ENCODE measurements around the gene PPARG.

PPARG gene

DNA sequence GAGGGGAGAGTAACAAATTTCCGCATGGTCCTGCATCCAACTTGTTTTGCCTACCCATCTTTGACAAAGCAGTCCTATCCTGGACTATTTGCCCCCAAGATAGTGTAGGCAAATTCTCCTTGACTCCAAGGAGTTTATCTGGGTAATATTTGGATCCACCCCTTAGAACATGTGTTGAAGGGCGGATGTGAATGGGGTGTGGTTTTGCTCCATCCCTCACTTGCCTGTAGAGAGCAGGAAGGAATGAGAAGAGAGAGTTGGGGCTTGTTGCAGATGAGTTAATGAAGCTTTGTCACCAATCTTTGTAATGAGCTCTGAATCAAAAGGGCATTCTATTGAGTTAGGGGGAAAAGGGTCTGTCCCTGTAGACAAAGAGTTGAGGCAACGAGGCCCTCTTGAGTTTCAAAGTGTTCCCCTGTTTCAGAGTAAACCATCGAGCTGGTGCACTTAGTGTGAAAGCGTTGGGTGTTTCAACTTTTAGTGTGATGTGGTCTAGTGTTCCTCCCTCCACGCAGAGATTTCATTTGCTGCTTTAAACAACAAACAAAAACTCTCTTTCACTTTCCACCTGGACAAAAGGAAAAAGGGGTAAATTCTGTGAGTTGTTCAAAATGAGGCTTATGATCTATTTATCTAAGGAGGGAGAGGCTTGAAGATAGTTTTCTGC is 42.2 kb upstream of the PPARG start:
- Histone ChIP-seq H3K4me3 (replicated peaks; ENCODE audit: insufficient read depth, low read length) (no peak overlapping the region), H3K27me3 (ENCODE audit: insufficient read depth, poor library complexity, severe bottlenecking) (no peaks in the 10 kb centered on the region), H3K27ac (replicated peaks) (no peak overlapping the region)
- TF ChIP-seq, protein P1, sequence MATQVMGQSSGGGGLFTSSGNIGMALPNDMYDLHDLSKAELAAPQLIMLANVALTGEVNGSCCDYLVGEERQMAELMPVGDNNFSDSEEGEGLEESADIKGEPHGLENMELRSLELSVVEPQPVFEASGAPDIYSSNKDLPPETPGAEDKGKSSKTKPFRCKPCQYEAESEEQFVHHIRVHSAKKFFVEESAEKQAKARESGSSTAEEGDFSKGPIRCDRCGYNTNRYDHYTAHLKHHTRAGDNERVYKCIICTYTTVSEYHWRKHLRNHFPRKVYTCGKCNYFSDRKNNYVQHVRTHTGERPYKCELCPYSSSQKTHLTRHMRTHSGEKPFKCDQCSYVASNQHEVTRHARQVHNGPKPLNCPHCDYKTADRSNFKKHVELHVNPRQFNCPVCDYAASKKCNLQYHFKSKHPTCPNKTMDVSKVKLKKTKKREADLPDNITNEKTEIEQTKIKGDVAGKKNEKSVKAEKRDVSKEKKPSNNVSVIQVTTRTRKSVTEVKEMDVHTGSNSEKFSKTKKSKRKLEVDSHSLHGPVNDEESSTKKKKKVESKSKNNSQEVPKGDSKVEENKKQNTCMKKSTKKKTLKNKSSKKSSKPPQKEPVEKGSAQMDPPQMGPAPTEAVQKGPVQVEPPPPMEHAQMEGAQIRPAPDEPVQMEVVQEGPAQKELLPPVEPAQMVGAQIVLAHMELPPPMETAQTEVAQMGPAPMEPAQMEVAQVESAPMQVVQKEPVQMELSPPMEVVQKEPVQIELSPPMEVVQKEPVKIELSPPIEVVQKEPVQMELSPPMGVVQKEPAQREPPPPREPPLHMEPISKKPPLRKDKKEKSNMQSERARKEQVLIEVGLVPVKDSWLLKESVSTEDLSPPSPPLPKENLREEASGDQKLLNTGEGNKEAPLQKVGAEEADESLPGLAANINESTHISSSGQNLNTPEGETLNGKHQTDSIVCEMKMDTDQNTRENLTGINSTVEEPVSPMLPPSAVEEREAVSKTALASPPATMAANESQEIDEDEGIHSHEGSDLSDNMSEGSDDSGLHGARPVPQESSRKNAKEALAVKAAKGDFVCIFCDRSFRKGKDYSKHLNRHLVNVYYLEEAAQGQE (IDR thresholded peaks at IDR 0.05; ENCODE audit: insufficient replicate concordance, low read depth): no peak
- TF ChIP-seq GABPA (IDR thresholded peaks at IDR 0.05; ENCODE audit: low read depth): no peak
- no peak for TF ChIP-seq SPI1 (IDR thresholded peaks at IDR 0.05; ENCODE audit: borderline replicate concordance, low read depth)
- no peak for TF ChIP-seq POLR2AphosphoS5 (IDR thresholded peaks at IDR 0.05; ENCODE audit: low read depth)
- TF ChIP-seq CTCF (IDR thresholded peaks at IDR 0.05; ENCODE audit: insufficient read depth, low read length): no peak
- DNase-seq (ENCODE audit: low read depth in 1 of 2, low spot score in 1 of 2): no peak

GRCh38 chr3:12247411-12247810 is 41.5 kb upstream of the PPARG start:
- H3K27me3 ChIP-seq (ENCODE audit: insufficient read depth, poor library complexity, severe bottlenecking): no peaks in the 10 kb centered on the region
- no peak overlapping the region for H3K27ac ChIP-seq (replicated peaks)
- no peak for DNase-seq (ENCODE audit: low read depth in 1 of 2, low spot score in 1 of 2)
- no peak overlapping the region for H3K4me3 ChIP-seq (replicated peaks; ENCODE audit: insufficient read depth, low read length)
- TF ChIP-seq GABPA (IDR thresholded peaks at IDR 0.05; ENCODE audit: low read depth): no peak
- TF ChIP-seq POLR2AphosphoS5 (IDR thresholded peaks at IDR 0.05; ENCODE audit: low read depth): no peak
- no peak for TF ChIP-seq CTCF (IDR thresholded peaks at IDR 0.05; ENCODE audit: insufficient read depth, low read length)
- TF ChIP-seq, protein P1 (IDR thresholded peaks at IDR 0.05; ENCODE audit: insufficient replicate concordance, low read depth): no peak
- TF ChIP-seq SPI1 (IDR thresholded peaks at IDR 0.05; ENCODE audit: borderline replicate concordance, low read depth): no peak

DNA sequence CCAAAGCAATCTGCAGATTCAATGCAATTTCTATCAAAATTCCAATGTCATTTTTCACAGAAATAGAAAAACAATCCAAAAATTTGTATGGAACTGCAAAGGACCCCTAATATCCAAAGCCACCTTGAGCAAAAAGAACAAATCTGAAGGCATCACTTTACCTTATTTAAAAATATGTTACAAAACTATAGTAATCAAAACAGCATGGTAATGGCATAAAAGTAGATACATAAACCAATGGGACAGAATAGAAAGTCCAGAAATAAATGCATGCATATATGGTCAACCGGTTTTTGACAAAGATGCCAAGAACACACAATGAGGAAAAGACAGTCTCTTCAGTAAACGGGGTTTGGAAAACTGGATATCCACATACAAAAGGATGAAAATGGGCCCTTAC is 39.4 kb upstream of the PPARG start:
- H3K27me3 ChIP-seq (ENCODE audit: insufficient read depth, poor library complexity, severe bottlenecking): no peaks in the 10 kb centered on the region
- no peak overlapping the region for H3K4me3 ChIP-seq (replicated peaks; ENCODE audit: insufficient read depth, low read length)
- TF ChIP-seq SPI1 (IDR thresholded peaks at IDR 0.05; ENCODE audit: borderline replicate concordance, low read depth): no peak
- no peak for DNase-seq (ENCODE audit: low read depth in 1 of 2, low spot score in 1 of 2)
- H3K27ac ChIP-seq (replicated peaks): no peak overlapping the region

GRCh38 chr3:12252889-12253288 is 36.0 kb upstream of the PPARG start:
- no peak overlapping the region for H3K4me3 ChIP-seq (replicated peaks; ENCODE audit: insufficient read depth, low read length)
- H3K27me3 ChIP-seq (ENCODE audit: insufficient read depth, poor library complexity, severe bottlenecking): no peaks in the 10 kb centered on the region
- TF ChIP-seq CTCF (IDR thresholded peaks at IDR 0.05; ENCODE audit: insufficient read depth, low read length) (no peak), POLR2AphosphoS5 (IDR thresholded peaks at IDR 0.05; ENCODE audit: low read depth) (no peak), SPI1 (IDR thresholded peaks at IDR 0.05; ENCODE audit: borderline replicate concordance, low read depth) (no peak), GABPA (IDR thresholded peaks at IDR 0.05; ENCODE audit: low read depth) (no peak)
- TF ChIP-seq, protein P1 (IDR thresholded peaks at IDR 0.05; ENCODE audit: insufficient replicate concordance, low read depth): no peak
- no peak overlapping the region for H3K27ac ChIP-seq (replicated peaks)
- DNase-seq (ENCODE audit: low read depth in 1 of 2, low spot score in 1 of 2): no peak
